ENCODE measurements around the gene GPR55. TPM values are rescaled to one million over a fixed set of nuclear protein-coding genes. Genes with fewer than 3 reads are reported as not detected.

GPR55 gene
- total RNA-seq, 1 experiment from 2014 or later: not detected

GRCh38 chr2:230893841-230894781 is 30.9 kb downstream of the GPR55 start:
- Histone ChIP-seq H2BK12ac (ENCODE audit: insufficient read length, low read depth, low read length) (no peak overlapping the region), H3K23me2 (ENCODE audit: insufficient read length, low read depth, low read length, poor library complexity, severe bottlenecking) (no peaks in the 10 kb centered on the region), H2AK5ac (ENCODE audit: insufficient read length, low read length) (no peak overlapping the region), H3K4me1 (ENCODE audit: insufficient read depth, low read length) (no peaks in the 10 kb centered on the region), H4K91ac (ENCODE audit: insufficient read length, low read depth, low read length) (no peak overlapping the region), H2BK5ac (ENCODE audit: insufficient read length, low read length) (no peak overlapping the region), H3K27ac (ENCODE audit: insufficient read length, low read depth, low read length) (no peak overlapping the region), H3K79me1 (ENCODE audit: insufficient read depth, low read depth, low read length, poor library complexity, severe bottlenecking) (no peaks in the 10 kb centered on the region), H3K56ac (ENCODE audit: insufficient read length, low read depth, low read length) (no peak overlapping the region), H2BK120ac (ENCODE audit: low read depth, low read length, poor library complexity, severe bottlenecking) (no peak overlapping the region), H3K4me2 (ENCODE audit: insufficient read depth, insufficient read length, low read length) (no peak overlapping the region), H3T11ph (ENCODE audit: low read length) (no peak overlapping the region), H3K27me3 (ENCODE audit: insufficient read depth, low read length) (no peaks in the 10 kb centered on the region), H4K8ac (replicated peaks; ENCODE audit: insufficient read length, low read depth, low read length) (no peak overlapping the region), H4K5ac (ENCODE audit: insufficient read length, low read depth, low read length) (no peak overlapping the region), H3K14ac (ENCODE audit: insufficient read depth, low read length) (no peak overlapping the region), H3K23ac (ENCODE audit: insufficient read length, low read depth, low read length) (no peak overlapping the region), H3K4ac (ENCODE audit: low read depth, low read length) (no peak overlapping the region), H3K9me3 (ENCODE audit: control insufficient read depth, low read depth, low read length) (no peaks in the 10 kb centered on the region), H3K79me2 (ENCODE audit: insufficient read depth, low read length) (no peaks in the 10 kb centered on the region), H3K9ac (ENCODE audit: extremely low read depth, insufficient read length, low read length) (no peak overlapping the region), H2BK20ac (ENCODE audit: low read depth, low read length, poor library complexity, severe bottlenecking) (no peak overlapping the region), H2BK15ac (ENCODE audit: low read depth, low read length) (no peak overlapping the region), H3K18ac (ENCODE audit: insufficient read length, low read depth, low read length) (no peak overlapping the region), H2AFZ (ENCODE audit: low read length) (no peak overlapping the region), H4K20me1 (ENCODE audit: control insufficient read depth, insufficient read depth, insufficient read length) (no peaks in the 10 kb centered on the region)
- no peak overlapping the region for H3K27ac Mint-ChIP-seq
- no peaks in the 10 kb centered on the region; a peak in 1 of 7 replicates for H3K36me3 Mint-ChIP-seq (ENCODE audit: insufficient read depth in 1 of 3, low read depth in 3 of 3)
- DNase-seq: no peak
- H3K4me1 Mint-ChIP-seq: peaks cover 20 to 22% of the 10 kb centered on the region in 2 experiments
- TF ChIP-seq CTCF (conservative IDR thresholded peaks at IDR 0.05): no peak
- H3K27me3 Mint-ChIP-seq (ENCODE audit: low read depth): peaks cover 10% of the 10 kb centered on the region
- no peaks in the 10 kb centered on the region for H3K9me3 Mint-ChIP-seq
- no peak overlapping the region for H3K4me3 Mint-ChIP-seq
- no CpG with 5 or more reads among the region's 19 CpGs for WGBS (ENCODE audit: extremely low coverage, insufficient read length, low lambda C conversion rate)
